ENCODE data around the gene SIGLEC5. TPM values are rescaled to one million over a fixed set of nuclear protein-coding genes. Genes with fewer than 3 reads are reported as not detected.

The SIGLEC5 gene
- total and polyA plus RNA-seq, 2 of the 4 experiments (the other 2 are of a cell fraction) = not detected

- Histone ChIP-seq H3K27me3 (ENCODE audit: control insufficient read depth, insufficient read depth, low read length) (no peaks in the 10 kb centered on the region; the same call in 1 of the 2 replicates), H2AK5ac (ENCODE audit: low read depth, low read length) (no peak overlapping the region), H3K14ac (replicated peaks; ENCODE audit: low read depth, low read length) (no peak overlapping the region), H3K4me2 (ENCODE audit: low read depth, low read length) (no peak overlapping the region), H2AFZ (replicated peaks; ENCODE audit: low read length, poor library complexity) (no peak overlapping the region), H3K23ac (ENCODE audit: low read depth, low read length) (no peak overlapping the region), H4K5ac (ENCODE audit: low read depth, low read length) (no peak overlapping the region), H2BK15ac (ENCODE audit: low read depth, low read length) (no peak overlapping the region), H2BK120ac (ENCODE audit: low read depth, low read length) (no peak overlapping the region), H3K9me3 (ENCODE audit: control insufficient read depth, insufficient read depth, low read length) (no peaks in the 10 kb centered on the region), H3K4me1 (ENCODE audit: control insufficient read depth, insufficient read depth, low read length) (no peaks in the 10 kb centered on the region), H3K4ac (ENCODE audit: low read depth, low read length) (no peak overlapping the region), H3K9me1 (ENCODE audit: insufficient read depth, low read length) (no peaks in the 10 kb centered on the region), H4K91ac (ENCODE audit: insufficient read depth, low read depth, low read length) (no peak overlapping the region), H3K9ac (ENCODE audit: low read depth, low read length) (no peak overlapping the region), H3K27ac (ENCODE audit: insufficient read depth, low read length) (no peak overlapping the region), H3K79me1 (ENCODE audit: low read depth in 1 of 2, low read length in 2 of 2) (no peaks in the 10 kb centered on the region), H3K18ac (ENCODE audit: low read depth, low read length) (no peak overlapping the region), H2BK20ac (ENCODE audit: low read depth, low read length) (no peak overlapping the region), H4K8ac (ENCODE audit: low read depth in 2 of 2, low read length in 2 of 2) (no peak overlapping the region), H3K36me3 (ENCODE audit: control insufficient read depth, insufficient read depth, low read length) (no peaks in the 10 kb centered on the region), H4K20me1 (ENCODE audit: insufficient read depth, low read length) (no peaks in the 10 kb centered on the region), H2AK9ac (replicated peaks; ENCODE audit: low read depth, low read length, poor library complexity) (no peak overlapping the region), H3K56ac (ENCODE audit: extremely low read depth, insufficient read depth, low read length) (no peak overlapping the region), H2BK5ac (ENCODE audit: low read depth, low read length, poor library complexity, severe bottlenecking) (no peak overlapping the region), H3K4me3 (ENCODE audit: insufficient read depth, low read depth, low read length) (no peak overlapping the region)
- no peak for DNase-seq
- no TSS peak for BruUV-seq (replicated peaks)
- intact Hi-C loops (cut with micrococcal nuclease) = no loop called here
- dilution Hi-C loops (cut with HindIII; ENCODE audit: low sequenced_read_pairs, unreplicated experiment) = no loop called here
- TF ChIP-seq FOS (IDR thresholded peaks at IDR 0.05; ENCODE audit: low read depth, low read length) (no peak), CTCF (conservative IDR thresholded peaks at IDR 0.05; ENCODE audit: low read depth, low read length) (no peak), SMC3 (IDR thresholded peaks at IDR 0.05; ENCODE audit: low read depth, low read length) (no peak), MAZ (IDR thresholded peaks at IDR 0.05; ENCODE audit: borderline replicate concordance, low read depth, low read length) (no peak), BHLHE40 (IDR thresholded peaks at IDR 0.05; ENCODE audit: low read depth, low read length) (no peak), CEBPB (IDR thresholded peaks at IDR 0.05; ENCODE audit: low read depth, low read length) (no peak), USF2 (IDR thresholded peaks at IDR 0.05; ENCODE audit: low read depth, low read length) (no peak), CHD1 (IDR thresholded peaks at IDR 0.05; ENCODE audit: low read depth, low read length) (no peak), RAD21 (IDR thresholded peaks at IDR 0.05; ENCODE audit: low read length) (no peak), ELK1 (IDR thresholded peaks at IDR 0.05; ENCODE audit: borderline replicate concordance, low read depth, low read length) (no peak)
- POLR2A ChIA-PET (ENCODE audit: unreplicated experiment) = no interaction called here
- CTCF ChIA-PET = no interaction called here
- WGBS, 2 experiments (ENCODE audit: extremely low coverage in 2 of 2, insufficient read length in 1 of 2) = no CpG with 5 or more reads among the region's 4 CpGs
- no peak for ATAC-seq (ENCODE audit: low read depth)
- in situ Hi-C loops (cut with MboI; ENCODE audit: low sequenced_read_pairs) = no loop called here
Observed at GRCh38 chr19:51565583-51565982, 64.6 kb downstream of the SIGLEC5 start.
